WERI-Rb-1 (cell line): ENCODE results near the gene LARGE1.

Experiments
- DNase-seq: peaks from one replicate; pipeline ENCODE4 v3.0.0-alpha.2; 2020
- H3K27ac ChIP-seq: fragments of 250-450 bp; sonication (Bioruptor Pico); 2 replicates; pipeline ENCODE4 v1.5.1; 2020; ENCODE audit warnings: mild to moderate bottlenecking, moderate library complexity
- H3K27me3 ChIP-seq: fragments of 250-450 bp; sonication (Bioruptor Pico); 2 replicates; pipeline ENCODE4 v1.5.1; 2021; ENCODE audit warnings: mild to moderate bottlenecking, low read depth, moderate library complexity; ENCODE audit not compliant: insufficient read depth, severe bottlenecking
- H3K36me3 ChIP-seq: fragments of 250-450 bp; sonication (Bioruptor Pico); 2 replicates; pipeline ENCODE4 v1.5.1; 2020; ENCODE audit warnings: mild to moderate bottlenecking, moderate library complexity
- H3K4me3 ChIP-seq: 2 replicates; pipeline ENCODE4 v1.5.1; 2011; ENCODE audit warnings: low read depth, mild to moderate bottlenecking, control low read depth, low read length
- H3K9me3 ChIP-seq: fragments of 250-450 bp; sonication (Bioruptor Pico); 2 replicates; pipeline ENCODE4 v1.5.1; 2021; ENCODE audit warnings: mild to moderate bottlenecking, moderate library complexity; ENCODE audit not compliant: severe bottlenecking
- TF ChIP-seq, protein P1 (sequence below): IDR thresholded peaks from 2 replicates; pipeline ENCODE4 v1.5.1; 2011; ENCODE audit warnings: low read depth, mild to moderate bottlenecking, control low read depth, inconsistent platforms, low read length

LARGE1 gene

DNA sequence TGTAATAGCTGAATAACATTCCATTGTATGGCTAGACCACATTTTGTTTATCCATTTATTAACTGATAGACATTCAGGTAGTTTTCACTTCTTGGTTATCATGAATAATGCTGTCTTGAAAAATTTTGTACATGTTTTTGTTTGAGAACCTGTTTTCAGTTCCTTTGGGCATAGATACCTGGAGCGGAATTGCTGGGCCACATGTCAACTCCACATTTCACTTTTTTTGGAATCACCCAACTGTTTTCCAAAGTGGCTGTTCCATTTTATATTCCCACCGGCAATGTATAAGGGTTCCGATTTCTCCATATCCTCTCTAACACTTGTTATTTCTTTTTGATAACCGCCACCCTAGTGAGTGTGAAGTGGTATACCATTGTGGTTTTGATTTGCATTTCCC, 184.3 kb downstream of the LARGE1 start:
- TF ChIP-seq, protein P1, sequence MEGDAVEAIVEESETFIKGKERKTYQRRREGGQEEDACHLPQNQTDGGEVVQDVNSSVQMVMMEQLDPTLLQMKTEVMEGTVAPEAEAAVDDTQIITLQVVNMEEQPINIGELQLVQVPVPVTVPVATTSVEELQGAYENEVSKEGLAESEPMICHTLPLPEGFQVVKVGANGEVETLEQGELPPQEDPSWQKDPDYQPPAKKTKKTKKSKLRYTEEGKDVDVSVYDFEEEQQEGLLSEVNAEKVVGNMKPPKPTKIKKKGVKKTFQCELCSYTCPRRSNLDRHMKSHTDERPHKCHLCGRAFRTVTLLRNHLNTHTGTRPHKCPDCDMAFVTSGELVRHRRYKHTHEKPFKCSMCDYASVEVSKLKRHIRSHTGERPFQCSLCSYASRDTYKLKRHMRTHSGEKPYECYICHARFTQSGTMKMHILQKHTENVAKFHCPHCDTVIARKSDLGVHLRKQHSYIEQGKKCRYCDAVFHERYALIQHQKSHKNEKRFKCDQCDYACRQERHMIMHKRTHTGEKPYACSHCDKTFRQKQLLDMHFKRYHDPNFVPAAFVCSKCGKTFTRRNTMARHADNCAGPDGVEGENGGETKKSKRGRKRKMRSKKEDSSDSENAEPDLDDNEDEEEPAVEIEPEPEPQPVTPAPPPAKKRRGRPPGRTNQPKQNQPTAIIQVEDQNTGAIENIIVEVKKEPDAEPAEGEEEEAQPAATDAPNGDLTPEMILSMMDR = no peak

DNA sequence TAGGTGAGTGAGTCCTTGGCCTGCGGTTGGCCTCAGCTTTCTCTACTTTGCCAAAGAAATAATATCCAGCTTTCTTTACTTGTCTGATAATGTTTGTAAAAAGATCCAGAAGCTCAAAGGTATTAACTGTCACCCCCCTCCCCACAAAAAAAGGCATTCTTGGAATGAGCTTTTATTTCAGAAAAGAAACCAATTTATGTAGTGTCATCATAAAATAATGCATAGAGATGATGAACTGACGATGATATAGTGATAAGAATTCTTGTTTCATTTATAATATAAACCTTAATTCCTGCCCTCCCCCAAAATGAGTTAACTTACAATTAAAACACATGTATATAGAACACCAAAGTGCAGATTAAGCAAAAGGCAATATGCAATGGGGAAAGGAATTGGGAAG, 191.4 kb downstream of the LARGE1 start:
- no peak overlapping the region for H3K27ac ChIP-seq
- no peak for DNase-seq
- TF ChIP-seq, protein P1 = no peak
- no peaks in the 10 kb centered on the region for H3K36me3 ChIP-seq
- H3K9me3 ChIP-seq = no peaks in the 10 kb centered on the region
- H3K27me3 ChIP-seq = no peaks in the 10 kb centered on the region
- H3K4me3 ChIP-seq = no peak overlapping the region

More for the DNA sequence above, 184.3 kb downstream of the LARGE1 start:
- H3K27ac ChIP-seq = no peak overlapping the region
- H3K27me3 ChIP-seq = no peaks in the 10 kb centered on the region
- H3K36me3 ChIP-seq = no peaks in the 10 kb centered on the region
- no peak for DNase-seq
- no peaks in the 10 kb centered on the region for H3K9me3 ChIP-seq
- H3K4me3 ChIP-seq = no peak overlapping the region

DNA sequence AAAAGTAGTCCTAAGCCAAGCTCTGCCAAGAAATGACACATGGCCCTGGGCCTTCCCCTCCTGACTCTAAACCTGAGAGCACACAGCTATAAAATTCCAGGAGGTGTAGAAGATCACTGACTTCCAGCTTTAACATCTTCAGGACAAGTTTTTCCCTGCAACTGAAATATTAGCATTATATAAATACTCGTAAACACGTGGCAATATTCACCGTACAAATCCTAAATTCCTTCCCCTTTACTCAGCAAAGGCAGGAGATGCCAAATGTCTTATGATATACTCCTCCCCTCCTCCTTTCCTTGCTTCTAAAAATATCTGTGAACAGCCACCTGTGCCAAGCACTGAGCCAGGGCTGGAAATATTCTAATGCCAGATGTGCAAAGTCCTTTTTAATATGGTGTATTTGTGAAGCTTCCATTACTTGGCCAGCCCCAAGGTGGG, 194.0 kb downstream of the LARGE1 start:
- TF ChIP-seq, protein P1 = no peak
- Histone ChIP-seq H3K27ac (no peak overlapping the region), H3K9me3 (no peaks in the 10 kb centered on the region), H3K4me3 (no peak overlapping the region), H3K36me3 (no peaks in the 10 kb centered on the region), H3K27me3 (no peaks in the 10 kb centered on the region)
- DNase-seq = no peak

DNA sequence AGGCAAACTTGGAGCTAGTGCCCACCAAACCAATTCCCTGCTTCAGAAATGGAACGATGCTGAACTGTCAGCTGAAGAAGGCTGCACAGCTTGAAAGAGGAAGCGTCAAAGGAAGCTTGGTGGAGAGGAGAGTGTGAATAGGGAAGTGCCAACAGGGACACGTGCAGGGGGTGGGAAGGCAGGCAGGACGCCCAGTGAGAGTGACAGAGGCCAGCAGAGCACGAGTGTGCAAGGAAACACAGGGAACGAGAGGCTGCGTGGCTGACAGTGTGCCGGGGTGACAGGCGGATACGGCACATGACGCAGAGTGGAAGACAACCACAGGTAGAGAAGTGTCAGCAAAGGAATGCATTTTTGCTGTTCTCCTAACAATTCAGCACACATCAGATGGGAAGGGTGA, 196.4 kb downstream of the LARGE1 start:
- H3K27me3 ChIP-seq = no peaks in the 10 kb centered on the region
- no peaks in the 10 kb centered on the region for H3K9me3 ChIP-seq
- no peak overlapping the region for H3K27ac ChIP-seq
- TF ChIP-seq, protein P1 = no peak
- no peaks in the 10 kb centered on the region for H3K36me3 ChIP-seq
- H3K4me3 ChIP-seq = no peak overlapping the region
- no peak for DNase-seq

DNA sequence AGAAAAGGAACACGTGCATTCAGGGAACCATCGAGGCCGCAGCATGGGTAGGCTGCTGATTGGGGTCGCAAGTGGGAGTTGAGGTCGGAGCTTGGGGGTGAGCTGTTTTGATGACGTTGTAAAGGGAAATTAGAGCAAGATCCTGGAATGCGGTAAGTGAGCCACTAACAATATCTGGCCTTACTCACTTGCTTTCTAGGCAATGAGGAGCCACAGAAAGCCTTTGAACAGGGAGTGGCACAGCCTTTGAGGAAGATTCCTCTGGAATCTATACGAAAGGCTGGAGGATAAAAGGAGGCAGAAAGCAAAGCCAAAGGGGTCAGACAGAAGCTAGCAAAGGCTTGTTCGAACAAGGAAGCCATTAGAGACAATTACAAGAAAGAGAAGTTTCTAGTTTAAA, 197.5 kb downstream of the LARGE1 start:
- H3K27me3 ChIP-seq = no peaks in the 10 kb centered on the region

More for the DNA sequence above, 197.5 kb downstream of the LARGE1 start:
- Histone ChIP-seq H3K4me3 (no peak overlapping the region), H3K9me3 (no peaks in the 10 kb centered on the region), H3K27ac (no peak overlapping the region), H3K36me3 (no peaks in the 10 kb centered on the region)
- no peak for DNase-seq
- TF ChIP-seq, protein P1 = no peak
